ENCODE measurements around the gene AHCYL2. TPM values are rescaled to one million over a fixed set of nuclear protein-coding genes. Genes with fewer than 3 reads are reported as not detected.

AHCYL2 gene
- total RNA-seq, 1 experiment from 2014 or later = 25.6 TPM

DNA sequence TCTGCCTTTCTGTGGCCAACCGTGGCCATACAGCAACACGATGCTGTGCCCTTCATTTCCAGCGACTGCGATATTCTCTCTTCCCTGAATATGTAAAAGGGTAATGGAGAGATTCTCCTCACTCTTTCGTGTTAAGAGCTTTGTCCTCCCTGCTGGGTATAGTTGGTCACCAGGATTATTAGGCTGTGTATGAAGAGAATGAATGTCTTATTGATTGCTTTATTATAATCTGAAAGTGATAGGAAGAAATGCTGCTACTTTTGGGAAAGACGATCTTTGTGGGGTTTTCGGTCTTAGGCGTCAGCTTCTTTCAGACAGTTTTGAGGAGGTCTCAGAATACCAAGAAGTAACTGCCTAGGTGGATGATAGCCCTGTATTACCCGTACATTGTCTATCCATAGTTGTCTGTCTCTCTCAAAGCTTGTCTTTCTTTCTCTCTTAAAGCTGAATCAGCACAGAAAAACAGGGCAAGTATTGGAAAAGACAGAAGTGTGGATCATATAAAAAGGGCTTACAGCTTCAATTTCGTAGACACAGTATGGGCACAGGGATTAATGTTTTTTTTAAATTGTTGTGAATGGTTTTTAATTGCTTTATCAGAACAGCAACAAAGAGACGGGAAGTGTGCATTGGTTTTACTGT is 1.2 kb downstream of the AHCYL2 start (continued):
- TF ChIP-seq, protein P1, sequence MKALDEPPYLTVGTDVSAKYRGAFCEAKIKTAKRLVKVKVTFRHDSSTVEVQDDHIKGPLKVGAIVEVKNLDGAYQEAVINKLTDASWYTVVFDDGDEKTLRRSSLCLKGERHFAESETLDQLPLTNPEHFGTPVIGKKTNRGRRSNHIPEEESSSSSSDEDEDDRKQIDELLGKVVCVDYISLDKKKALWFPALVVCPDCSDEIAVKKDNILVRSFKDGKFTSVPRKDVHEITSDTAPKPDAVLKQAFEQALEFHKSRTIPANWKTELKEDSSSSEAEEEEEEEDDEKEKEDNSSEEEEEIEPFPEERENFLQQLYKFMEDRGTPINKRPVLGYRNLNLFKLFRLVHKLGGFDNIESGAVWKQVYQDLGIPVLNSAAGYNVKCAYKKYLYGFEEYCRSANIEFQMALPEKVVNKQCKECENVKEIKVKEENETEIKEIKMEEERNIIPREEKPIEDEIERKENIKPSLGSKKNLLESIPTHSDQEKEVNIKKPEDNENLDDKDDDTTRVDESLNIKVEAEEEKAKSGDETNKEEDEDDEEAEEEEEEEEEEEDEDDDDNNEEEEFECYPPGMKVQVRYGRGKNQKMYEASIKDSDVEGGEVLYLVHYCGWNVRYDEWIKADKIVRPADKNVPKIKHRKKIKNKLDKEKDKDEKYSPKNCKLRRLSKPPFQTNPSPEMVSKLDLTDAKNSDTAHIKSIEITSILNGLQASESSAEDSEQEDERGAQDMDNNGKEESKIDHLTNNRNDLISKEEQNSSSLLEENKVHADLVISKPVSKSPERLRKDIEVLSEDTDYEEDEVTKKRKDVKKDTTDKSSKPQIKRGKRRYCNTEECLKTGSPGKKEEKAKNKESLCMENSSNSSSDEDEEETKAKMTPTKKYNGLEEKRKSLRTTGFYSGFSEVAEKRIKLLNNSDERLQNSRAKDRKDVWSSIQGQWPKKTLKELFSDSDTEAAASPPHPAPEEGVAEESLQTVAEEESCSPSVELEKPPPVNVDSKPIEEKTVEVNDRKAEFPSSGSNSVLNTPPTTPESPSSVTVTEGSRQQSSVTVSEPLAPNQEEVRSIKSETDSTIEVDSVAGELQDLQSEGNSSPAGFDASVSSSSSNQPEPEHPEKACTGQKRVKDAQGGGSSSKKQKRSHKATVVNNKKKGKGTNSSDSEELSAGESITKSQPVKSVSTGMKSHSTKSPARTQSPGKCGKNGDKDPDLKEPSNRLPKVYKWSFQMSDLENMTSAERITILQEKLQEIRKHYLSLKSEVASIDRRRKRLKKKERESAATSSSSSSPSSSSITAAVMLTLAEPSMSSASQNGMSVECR (CRISPR knock-in tag; IDR thresholded peaks at IDR 0.05; ENCODE audit: borderline replicate concordance) = no peak
- TF ChIP-seq, protein P2, sequence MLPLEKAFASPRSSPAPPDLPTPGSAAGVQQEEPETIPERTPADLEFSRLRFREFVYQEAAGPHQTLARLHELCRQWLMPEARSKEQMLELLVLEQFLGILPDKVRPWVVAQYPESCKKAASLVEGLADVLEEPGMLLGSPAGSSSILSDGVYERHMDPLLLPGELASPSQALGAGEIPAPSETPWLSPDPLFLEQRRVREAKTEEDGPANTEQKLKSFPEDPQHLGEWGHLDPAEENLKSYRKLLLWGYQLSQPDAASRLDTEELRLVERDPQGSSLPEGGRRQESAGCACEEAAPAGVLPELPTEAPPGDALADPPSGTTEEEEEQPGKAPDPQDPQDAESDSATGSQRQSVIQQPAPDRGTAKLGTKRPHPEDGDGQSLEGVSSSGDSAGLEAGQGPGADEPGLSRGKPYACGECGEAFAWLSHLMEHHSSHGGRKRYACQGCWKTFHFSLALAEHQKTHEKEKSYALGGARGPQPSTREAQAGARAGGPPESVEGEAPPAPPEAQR (CRISPR knock-in tag; IDR thresholded peaks at IDR 0.05) = no peak
- no peak for TF ChIP-seq NFYB (CRISPR knock-in tag; conservative IDR thresholded peaks at IDR 0.05; ENCODE audit: low read depth)
- TF ChIP-seq OVOL2 (CRISPR knock-in tag; IDR thresholded peaks at IDR 0.05; ENCODE audit: borderline replicate concordance) = no peak
- TF ChIP-seq, protein P3, sequence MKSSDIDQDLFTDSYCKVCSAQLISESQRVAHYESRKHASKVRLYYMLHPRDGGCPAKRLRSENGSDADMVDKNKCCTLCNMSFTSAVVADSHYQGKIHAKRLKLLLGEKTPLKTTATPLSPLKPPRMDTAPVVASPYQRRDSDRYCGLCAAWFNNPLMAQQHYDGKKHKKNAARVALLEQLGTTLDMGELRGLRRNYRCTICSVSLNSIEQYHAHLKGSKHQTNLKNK (CRISPR knock-in tag; IDR thresholded peaks at IDR 0.05) = no peak
- TF ChIP-seq JAZF1 (CRISPR knock-in tag; IDR thresholded peaks at IDR 0.05) = no peak
- TF ChIP-seq, protein P4, sequence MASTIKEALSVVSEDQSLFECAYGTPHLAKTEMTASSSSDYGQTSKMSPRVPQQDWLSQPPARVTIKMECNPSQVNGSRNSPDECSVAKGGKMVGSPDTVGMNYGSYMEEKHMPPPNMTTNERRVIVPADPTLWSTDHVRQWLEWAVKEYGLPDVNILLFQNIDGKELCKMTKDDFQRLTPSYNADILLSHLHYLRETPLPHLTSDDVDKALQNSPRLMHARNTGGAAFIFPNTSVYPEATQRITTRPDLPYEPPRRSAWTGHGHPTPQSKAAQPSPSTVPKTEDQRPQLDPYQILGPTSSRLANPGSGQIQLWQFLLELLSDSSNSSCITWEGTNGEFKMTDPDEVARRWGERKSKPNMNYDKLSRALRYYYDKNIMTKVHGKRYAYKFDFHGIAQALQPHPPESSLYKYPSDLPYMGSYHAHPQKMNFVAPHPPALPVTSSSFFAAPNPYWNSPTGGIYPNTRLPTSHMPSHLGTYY (CRISPR knock-in tag; IDR thresholded peaks at IDR 0.05) = no peak

DNA sequence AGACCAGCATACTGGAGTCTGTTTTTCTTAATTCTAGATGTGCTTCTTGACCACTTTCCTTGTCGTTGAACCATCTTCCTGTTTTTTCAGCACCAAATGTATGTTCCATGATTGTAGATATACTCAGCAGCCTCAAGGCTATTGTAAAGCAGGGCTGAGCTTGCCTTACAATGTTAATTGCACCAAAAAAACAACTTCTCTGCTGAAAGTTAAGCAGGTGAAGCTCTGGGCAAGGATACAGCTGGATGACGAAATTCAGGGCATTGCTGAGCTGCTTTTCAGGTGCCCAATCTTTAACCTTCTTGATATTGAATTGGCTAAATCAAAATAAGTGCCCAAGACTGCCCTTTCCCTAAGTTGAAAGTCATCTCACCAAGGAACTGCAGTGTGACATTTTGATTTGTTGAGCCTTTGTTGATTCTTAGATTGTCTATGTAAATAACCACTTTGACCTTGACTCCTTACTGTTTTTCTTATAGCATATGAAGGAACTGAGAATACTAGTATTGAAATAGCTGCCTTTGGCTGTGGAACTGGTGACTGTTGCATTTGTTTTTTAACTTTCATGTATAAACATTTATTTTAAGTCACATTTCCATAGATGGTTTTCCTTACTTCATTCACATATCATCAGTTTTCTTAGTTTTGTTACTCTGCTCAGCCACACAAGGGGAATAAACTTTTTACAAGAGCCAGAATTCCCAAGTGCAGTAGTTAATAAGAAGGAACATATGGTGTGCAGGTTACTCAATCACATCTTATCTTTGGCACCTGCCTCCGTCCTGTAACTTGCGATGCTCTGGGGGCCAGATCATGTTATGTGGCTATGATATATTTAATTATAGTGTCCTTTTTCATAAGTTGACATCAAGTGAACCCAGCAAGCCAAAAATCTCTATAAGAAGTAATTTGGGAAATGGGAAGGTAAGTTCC is 3.1 kb downstream of the AHCYL2 start:
- H3K4me1 Mint-ChIP-seq = peaks cover 22% of the 10 kb centered on the region
- no peak for DNase-seq (ENCODE audit: low spot score)
- no peak overlapping the region for H3K4me3 Mint-ChIP-seq
- H3K27me3 Mint-ChIP-seq (ENCODE audit: low read depth) = no peaks in the 10 kb centered on the region
- no peaks in the 10 kb centered on the region for H3K36me3 Mint-ChIP-seq
- H3K9me3 Mint-ChIP-seq = no peaks in the 10 kb centered on the region
- CTCF ChIA-PET = interaction anchor here (1.3 to 1.4 kb wide), 2 partner anchors 9 to 115 kb away, joined by 3 to 7 read pairs; no protein-coding TSS in a partner anchor
- no peak overlapping the region; the same call in 1 of the 2 replicates for H3K27ac Mint-ChIP-seq
- POLR2A ChIA-PET = interaction anchor here (0.7 to 1.0 kb wide), 3 partner anchors 8 to 28 kb away, joined by 3 to 4 read pairs (median 3); no protein-coding TSS in a partner anchor
- ATAC-seq = no peak
- TF ChIP-seq FOXJ3 (CRISPR knock-in tag; IDR thresholded peaks at IDR 0.05; ENCODE audit: borderline replicate concordance) = no peak
- no peak for TF ChIP-seq MXD4 (CRISPR knock-in tag; IDR thresholded peaks at IDR 0.05; ENCODE audit: borderline replicate concordance)
- TF ChIP-seq, protein P5, sequence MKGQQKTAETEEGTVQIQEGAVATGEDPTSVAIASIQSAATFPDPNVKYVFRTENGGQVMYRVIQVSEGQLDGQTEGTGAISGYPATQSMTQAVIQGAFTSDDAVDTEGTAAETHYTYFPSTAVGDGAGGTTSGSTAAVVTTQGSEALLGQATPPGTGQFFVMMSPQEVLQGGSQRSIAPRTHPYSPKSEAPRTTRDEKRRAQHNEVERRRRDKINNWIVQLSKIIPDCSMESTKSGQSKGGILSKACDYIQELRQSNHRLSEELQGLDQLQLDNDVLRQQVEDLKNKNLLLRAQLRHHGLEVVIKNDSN (CRISPR knock-in tag; IDR thresholded peaks at IDR 0.05) = no peak
- TF ChIP-seq, protein P6, sequence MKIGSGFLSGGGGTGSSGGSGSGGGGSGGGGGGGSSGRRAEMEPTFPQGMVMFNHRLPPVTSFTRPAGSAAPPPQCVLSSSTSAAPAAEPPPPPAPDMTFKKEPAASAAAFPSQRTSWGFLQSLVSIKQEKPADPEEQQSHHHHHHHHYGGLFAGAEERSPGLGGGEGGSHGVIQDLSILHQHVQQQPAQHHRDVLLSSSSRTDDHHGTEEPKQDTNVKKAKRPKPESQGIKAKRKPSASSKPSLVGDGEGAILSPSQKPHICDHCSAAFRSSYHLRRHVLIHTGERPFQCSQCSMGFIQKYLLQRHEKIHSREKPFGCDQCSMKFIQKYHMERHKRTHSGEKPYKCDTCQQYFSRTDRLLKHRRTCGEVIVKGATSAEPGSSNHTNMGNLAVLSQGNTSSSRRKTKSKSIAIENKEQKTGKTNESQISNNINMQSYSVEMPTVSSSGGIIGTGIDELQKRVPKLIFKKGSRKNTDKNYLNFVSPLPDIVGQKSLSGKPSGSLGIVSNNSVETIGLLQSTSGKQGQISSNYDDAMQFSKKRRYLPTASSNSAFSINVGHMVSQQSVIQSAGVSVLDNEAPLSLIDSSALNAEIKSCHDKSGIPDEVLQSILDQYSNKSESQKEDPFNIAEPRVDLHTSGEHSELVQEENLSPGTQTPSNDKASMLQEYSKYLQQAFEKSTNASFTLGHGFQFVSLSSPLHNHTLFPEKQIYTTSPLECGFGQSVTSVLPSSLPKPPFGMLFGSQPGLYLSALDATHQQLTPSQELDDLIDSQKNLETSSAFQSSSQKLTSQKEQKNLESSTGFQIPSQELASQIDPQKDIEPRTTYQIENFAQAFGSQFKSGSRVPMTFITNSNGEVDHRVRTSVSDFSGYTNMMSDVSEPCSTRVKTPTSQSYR (CRISPR knock-in tag; IDR thresholded peaks at IDR 0.05) = no peak
- TF ChIP-seq ZBTB21 (CRISPR knock-in tag; IDR thresholded peaks at IDR 0.05; ENCODE audit: borderline replicate concordance) = no peak
- TF ChIP-seq, protein P7, sequence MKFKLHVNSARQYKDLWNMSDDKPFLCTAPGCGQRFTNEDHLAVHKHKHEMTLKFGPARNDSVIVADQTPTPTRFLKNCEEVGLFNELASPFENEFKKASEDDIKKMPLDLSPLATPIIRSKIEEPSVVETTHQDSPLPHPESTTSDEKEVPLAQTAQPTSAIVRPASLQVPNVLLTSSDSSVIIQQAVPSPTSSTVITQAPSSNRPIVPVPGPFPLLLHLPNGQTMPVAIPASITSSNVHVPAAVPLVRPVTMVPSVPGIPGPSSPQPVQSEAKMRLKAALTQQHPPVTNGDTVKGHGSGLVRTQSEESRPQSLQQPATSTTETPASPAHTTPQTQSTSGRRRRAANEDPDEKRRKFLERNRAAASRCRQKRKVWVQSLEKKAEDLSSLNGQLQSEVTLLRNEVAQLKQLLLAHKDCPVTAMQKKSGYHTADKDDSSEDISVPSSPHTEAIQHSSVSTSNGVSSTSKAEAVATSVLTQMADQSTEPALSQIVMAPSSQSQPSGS (CRISPR knock-in tag; IDR thresholded peaks at IDR 0.05; ENCODE audit: borderline replicate concordance, low read depth) = no peak
- no peak for TF ChIP-seq PRRX2 (CRISPR knock-in tag; IDR thresholded peaks at IDR 0.05)
- TF ChIP-seq, protein P8, sequence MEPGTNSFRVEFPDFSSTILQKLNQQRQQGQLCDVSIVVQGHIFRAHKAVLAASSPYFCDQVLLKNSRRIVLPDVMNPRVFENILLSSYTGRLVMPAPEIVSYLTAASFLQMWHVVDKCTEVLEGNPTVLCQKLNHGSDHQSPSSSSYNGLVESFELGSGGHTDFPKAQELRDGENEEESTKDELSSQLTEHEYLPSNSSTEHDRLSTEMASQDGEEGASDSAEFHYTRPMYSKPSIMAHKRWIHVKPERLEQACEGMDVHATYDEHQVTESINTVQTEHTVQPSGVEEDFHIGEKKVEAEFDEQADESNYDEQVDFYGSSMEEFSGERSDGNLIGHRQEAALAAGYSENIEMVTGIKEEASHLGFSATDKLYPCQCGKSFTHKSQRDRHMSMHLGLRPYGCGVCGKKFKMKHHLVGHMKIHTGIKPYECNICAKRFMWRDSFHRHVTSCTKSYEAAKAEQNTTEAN (CRISPR knock-in tag; IDR thresholded peaks at IDR 0.05) = no peak
- TF ChIP-seq CREB1 (CRISPR knock-in tag; IDR thresholded peaks at IDR 0.05) = no peak
- TF ChIP-seq, protein P9, sequence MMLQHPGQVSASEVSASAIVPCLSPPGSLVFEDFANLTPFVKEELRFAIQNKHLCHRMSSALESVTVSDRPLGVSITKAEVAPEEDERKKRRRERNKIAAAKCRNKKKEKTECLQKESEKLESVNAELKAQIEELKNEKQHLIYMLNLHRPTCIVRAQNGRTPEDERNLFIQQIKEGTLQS (CRISPR knock-in tag; conservative IDR thresholded peaks at IDR 0.05) = no peak
